ENCODE results near the gene DUSP23.

DUSP23 gene

GRCh38 chr1:159781992-159782391, 1.2 kb downstream of the DUSP23 start:
- no peak for TF ChIP-seq CTCF (IDR thresholded peaks at IDR 0.05; ENCODE audit: control insufficient read depth, insufficient read depth, low read depth, low read length, missing control alignments)
- H3K4me3 ChIP-seq (ENCODE audit: control insufficient read depth, low read depth, low read length): no peak overlapping the region
- DNase-seq (ENCODE audit: low read depth): no peak

GRCh38 chr1:159783724-159784123, 3.0 kb downstream of the DUSP23 start:
- TF ChIP-seq CTCF (IDR thresholded peaks at IDR 0.05; ENCODE audit: control insufficient read depth, insufficient read depth, low read depth, low read length, missing control alignments): no peak
- H3K4me3 ChIP-seq (ENCODE audit: control insufficient read depth, low read depth, low read length): no peak overlapping the region
- DNase-seq (ENCODE audit: low read depth): no peak

- no peak overlapping the region for H3K4me3 ChIP-seq (ENCODE audit: control insufficient read depth, low read depth, low read length)
- DNase-seq (ENCODE audit: low read depth): no peak
- no peak for TF ChIP-seq CTCF (IDR thresholded peaks at IDR 0.05; ENCODE audit: control insufficient read depth, insufficient read depth, low read depth, low read length, missing control alignments)
These were observed 5.7 kb downstream of the DUSP23 start for GRCh38 chr1:159786465-159786864.

GRCh38 chr1:159786966-159787365, 6.2 kb downstream of the DUSP23 start:
- no peak for DNase-seq (ENCODE audit: low read depth)
- no peak for TF ChIP-seq CTCF (IDR thresholded peaks at IDR 0.05; ENCODE audit: control insufficient read depth, insufficient read depth, low read depth, low read length, missing control alignments)
- H3K4me3 ChIP-seq (ENCODE audit: control insufficient read depth, low read depth, low read length): no peak overlapping the region

- DNase-seq (ENCODE audit: low read depth): no peak
These were observed 9.6 kb downstream of the DUSP23 start for GRCh38 chr1:159790237-159790917.

GRCh38 chr1:159791031-159791430, 10.3 kb downstream of the DUSP23 start:
- TF ChIP-seq CTCF (IDR thresholded peaks at IDR 0.05; ENCODE audit: control insufficient read depth, insufficient read depth, low read depth, low read length, missing control alignments): no peak
- no peak for DNase-seq (ENCODE audit: low read depth)
- no peak overlapping the region for H3K4me3 ChIP-seq (ENCODE audit: control insufficient read depth, low read depth, low read length)

More at GRCh38 chr1:159790237-159790917, 9.6 kb downstream of the DUSP23 start:
- no peak overlapping the region for H3K4me3 ChIP-seq (ENCODE audit: control insufficient read depth, low read depth, low read length)
- peak; percentile 52 for TF ChIP-seq CTCF (IDR thresholded peaks at IDR 0.05; ENCODE audit: control insufficient read depth, insufficient read depth, low read depth, low read length, missing control alignments)
